ENCODE results near the gene LRP5.

Gene LRP5

GRCh38 chr11:68480193-68480592 is 167.8 kb downstream of the LRP5 start:
- no peak for DNase-seq (ENCODE audit: extremely low read depth, low read depth)

GRCh38 chr11:68480852-68481510 is 168.6 kb downstream of the LRP5 start:
- no peak for TF ChIP-seq CTCF (IDR thresholded peaks at IDR 0.05; ENCODE audit: low read depth, low read length, missing control alignments)
- no peak overlapping the region for H3K4me3 ChIP-seq (replicated peaks; ENCODE audit: low read depth, low read length)
- DNase-seq (ENCODE audit: extremely low read depth, low read depth): no peak

More at GRCh38 chr11:68480193-68480592, 167.8 kb downstream of the LRP5 start:
- no peak overlapping the region for H3K4me3 ChIP-seq (replicated peaks; ENCODE audit: low read depth, low read length)
- TF ChIP-seq CTCF (IDR thresholded peaks at IDR 0.05; ENCODE audit: low read depth, low read length, missing control alignments): no peak

GRCh38 chr11:68481579-68482240 is 169.3 kb downstream of the LRP5 start:
- H3K4me3 ChIP-seq (replicated peaks; ENCODE audit: low read depth, low read length): no peak overlapping the region
- no peak for TF ChIP-seq CTCF (IDR thresholded peaks at IDR 0.05; ENCODE audit: low read depth, low read length, missing control alignments)
- no peak for DNase-seq (ENCODE audit: extremely low read depth, low read depth)

GRCh38 chr11:68488623-68489022 is 176.2 kb downstream of the LRP5 start:
- no peak for DNase-seq (ENCODE audit: extremely low read depth, low read depth)
- no peak overlapping the region for H3K4me3 ChIP-seq (replicated peaks; ENCODE audit: low read depth, low read length)
- TF ChIP-seq CTCF (IDR thresholded peaks at IDR 0.05; ENCODE audit: low read depth, low read length, missing control alignments): no peak

- TF ChIP-seq CTCF (IDR thresholded peaks at IDR 0.05; ENCODE audit: low read depth, low read length, missing control alignments): no peak
- H3K4me3 ChIP-seq (replicated peaks; ENCODE audit: low read depth, low read length): no peak overlapping the region
- no peak for DNase-seq (ENCODE audit: extremely low read depth, low read depth)
Observed at GRCh38 chr11:68495220-68495729, 182.9 kb downstream of the LRP5 start.

GRCh38 chr11:68495872-68496271 is 183.5 kb downstream of the LRP5 start:
- no peak overlapping the region for H3K4me3 ChIP-seq (replicated peaks; ENCODE audit: low read depth, low read length)
- DNase-seq (ENCODE audit: extremely low read depth, low read depth): no peak
- TF ChIP-seq CTCF (IDR thresholded peaks at IDR 0.05; ENCODE audit: low read depth, low read length, missing control alignments): no peak
